Right kidney (tissue), 1 donor: ENCODE data around the gene GID8.

Source experiments
- DNase-seq: peaks from one replicate; pipeline ENCODE4 v3.0.0-alpha.2; 2016

GID8 gene

GRCh38 chr20:62901891-62902290, 36.1 kb upstream of the GID8 start:
- DNase-seq: no peak

GRCh38 chr20:62902926-62903615, 34.9 kb upstream of the GID8 start:
- DNase-seq: no peak

- no peak for DNase-seq
These were observed 32.3 kb upstream of the GID8 start for GRCh38 chr20:62905536-62906117.

GRCh38 chr20:62906209-62906608, 31.7 kb upstream of the GID8 start:
- no peak for DNase-seq

- DNase-seq: no peak
These were observed 31.1 kb upstream of the GID8 start for GRCh38 chr20:62906647-62907375.

GRCh38 chr20:62907384-62908317, 30.3 kb upstream of the GID8 start:
- DNase-seq: no peak

- DNase-seq: no peak
These were observed 28.8 kb upstream of the GID8 start for GRCh38 chr20:62908971-62909791.

GRCh38 chr20:62910217-62910766, 27.7 kb upstream of the GID8 start:
- DNase-seq: no peak

- no peak for DNase-seq
These were observed 27.0 kb upstream of the GID8 start for GRCh38 chr20:62910777-62911497.

- DNase-seq: no peak
These were observed 26.2 kb upstream of the GID8 start for GRCh38 chr20:62911701-62912280.

GRCh38 chr20:62913043-62913630, 24.8 kb upstream of the GID8 start:
- DNase-seq: no peak

GRCh38 chr20:62914436-62914835, 23.5 kb upstream of the GID8 start:
- DNase-seq: no peak

- DNase-seq: no peak
These were observed 22.9 kb upstream of the GID8 start for GRCh38 chr20:62914970-62915457.

GRCh38 chr20:62916703-62917476, 21.1 kb upstream of the GID8 start:
- DNase-seq: no peak

GRCh38 chr20:62917720-62918119, 20.2 kb upstream of the GID8 start:
- no peak for DNase-seq

GRCh38 chr20:62918147-62918546, 19.8 kb upstream of the GID8 start:
- no peak for DNase-seq

GRCh38 chr20:62918831-62919230, 19.1 kb upstream of the GID8 start:
- DNase-seq: no peak

- DNase-seq: no peak
These were observed 17.8 kb upstream of the GID8 start for GRCh38 chr20:62920039-62920645.
